AG20443 (cell line): ENCODE data around the gene TMEM151A.
"Not testable (repeated sequence)": the region's sequence is repeated elsewhere in the genome, so short reads cannot be mapped to it uniquely, and the experiment has no call there.

Experiments
- DNase-seq: peaks from one replicate; pipeline ENCODE4 v3.0.0; 2012; ENCODE audit warnings: low spot score, mixed read lengths

Gene TMEM151A

GRCh38 chr11:66291706-66292542, at the start of gene TMEM151A:
Gene TMEM151A (plus strand): TSS chr11:66291894. CDS start chr11:66292014, 120 bp downstream.
- peak; percentile 51 for DNase-seq

- no peak for DNase-seq
These were observed 49.5 kb upstream of the TMEM151A start for GRCh38 chr11:66242095-66242765.

- no peak for DNase-seq
These were observed 47.7 kb upstream of the TMEM151A start for GRCh38 chr11:66243782-66244535.

- DNase-seq, result no peak
These were observed 44.4 kb upstream of the TMEM151A start for GRCh38 chr11:66247295-66247694.

GRCh38 chr11:66247801-66248200, 43.9 kb upstream of the TMEM151A start:
- no peak for DNase-seq

- DNase-seq, result no peak
These were observed 42.8 kb upstream of the TMEM151A start for GRCh38 chr11:66248903-66249302.

GRCh38 chr11:66251809-66252208, 39.9 kb upstream of the TMEM151A start:
- DNase-seq, result no peak

GRCh38 chr11:66253081-66253480, 38.6 kb upstream of the TMEM151A start:
- DNase-seq, result not testable (repeated sequence)

GRCh38 chr11:66258473-66258893, 33.2 kb upstream of the TMEM151A start:
- DNase-seq, result no peak

- no peak for DNase-seq
These were observed 32.5 kb upstream of the TMEM151A start for GRCh38 chr11:66259225-66259624.

GRCh38 chr11:66259956-66260355, 31.7 kb upstream of the TMEM151A start:
- no peak for DNase-seq

- no peak for DNase-seq
These were observed 30.1 kb upstream of the TMEM151A start for GRCh38 chr11:66261578-66261977.

GRCh38 chr11:66262191-66262590, 29.5 kb upstream of the TMEM151A start:
- DNase-seq, result no peak

- no peak for DNase-seq
These were observed 29.0 kb upstream of the TMEM151A start for GRCh38 chr11:66262696-66263095.

- no peak for DNase-seq
These were observed 28.5 kb upstream of the TMEM151A start for GRCh38 chr11:66263231-66263630.

- DNase-seq, result no peak
These were observed 27.9 kb upstream of the TMEM151A start for GRCh38 chr11:66263785-66264184.

- no peak for DNase-seq
These were observed 27.3 kb upstream of the TMEM151A start for GRCh38 chr11:66264383-66264782.

- no peak for DNase-seq
These were observed 26.8 kb upstream of the TMEM151A start for GRCh38 chr11:66264914-66265313.

- no peak for DNase-seq
These were observed 25.9 kb upstream of the TMEM151A start for GRCh38 chr11:66265531-66266377.

GRCh38 chr11:66266378-66267038, 25.2 kb upstream of the TMEM151A start:
- no peak for DNase-seq

GRCh38 chr11:66267039-66267378, 24.7 kb upstream of the TMEM151A start:
- no peak for DNase-seq
